Nephron progenitor cell (in vitro differentiated cells): ENCODE data around the gene MTMR2.

ENCODE experiments used
- DNase-seq: peaks from one replicate; pipeline ENCODE4 v3.0.0; 2021
- H3K27ac Mint-ChIP-seq: 2 replicates; pipeline ENCODE4 v1.8.0; 2021; ENCODE audit warnings: mild to moderate bottlenecking, moderate library complexity, mixed read lengths
- H3K27me3 Mint-ChIP-seq: 2 replicates; pipeline ENCODE4 v1.8.0; 2021; ENCODE audit warnings: mild to moderate bottlenecking, low read depth, mixed read lengths; ENCODE audit not compliant: poor library complexity
- H3K36me3 Mint-ChIP-seq: 2 replicates; pipeline ENCODE4 v1.8.0; 2021; ENCODE audit warnings: low read depth, mixed read lengths
- H3K4me1 Mint-ChIP-seq: 2 replicates; pipeline ENCODE4 v1.8.0; 2021; ENCODE audit warnings: mixed read lengths
- H3K4me3 Mint-ChIP-seq: 2 replicates; pipeline ENCODE4 v1.8.0; 2021; ENCODE audit warnings: mild to moderate bottlenecking, moderate library complexity, mixed read lengths
- H3K9me3 Mint-ChIP-seq: 2 replicates; pipeline ENCODE4 v1.8.0; 2021; ENCODE audit warnings: mild to moderate bottlenecking, moderate library complexity, mixed read lengths
- TF ChIP-seq, protein P1 (sequence below): fragments of 200-600 bp; sonication (generic); IDR thresholded peaks from 2 replicates; pipeline ENCODE4 v1.5.0; 2021; ENCODE audit warnings: antibody characterized with exemption

MTMR2 gene

DNA sequence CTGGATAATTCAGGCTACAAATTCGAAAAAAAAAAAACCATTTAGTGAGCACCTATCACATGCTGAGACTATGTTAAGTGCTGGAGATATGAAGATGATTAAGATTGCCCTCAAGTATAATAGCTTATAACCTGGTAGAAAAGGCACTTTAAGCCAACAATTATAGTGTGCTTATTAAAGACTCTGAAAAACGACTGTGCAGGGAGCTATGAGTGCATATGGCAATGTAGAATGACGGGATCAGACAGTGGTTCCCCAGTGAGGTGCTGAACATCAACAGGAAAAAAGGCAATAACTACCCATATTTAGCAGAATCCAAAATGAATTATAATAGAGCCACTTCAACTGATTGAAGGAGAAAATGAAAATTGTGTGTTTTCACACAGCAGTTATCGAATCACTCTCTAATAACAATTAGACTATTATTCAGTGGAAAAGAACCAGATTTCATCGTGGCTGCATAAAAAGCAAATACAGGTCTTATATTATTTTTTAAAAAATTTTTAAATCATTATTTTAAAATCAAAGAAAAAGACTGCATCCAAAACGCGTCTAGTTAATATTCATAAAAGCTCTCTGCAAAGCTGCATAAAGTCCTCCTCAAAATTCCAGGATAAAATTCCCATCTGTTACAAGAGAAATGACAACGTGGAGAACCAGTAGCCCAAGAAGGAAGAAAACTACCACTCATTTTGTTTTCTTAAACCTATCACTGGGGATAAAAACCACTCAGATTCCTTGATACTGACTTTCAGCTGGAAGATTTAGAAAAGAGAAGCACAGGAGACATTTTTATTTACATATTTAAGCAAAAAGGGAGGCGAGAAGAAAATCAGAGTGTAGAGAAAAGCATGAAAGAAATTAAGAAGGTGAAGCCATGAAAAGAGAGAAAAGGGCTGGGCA is 1.1 kb downstream of the MTMR2 start:
- TF ChIP-seq, protein P1, sequence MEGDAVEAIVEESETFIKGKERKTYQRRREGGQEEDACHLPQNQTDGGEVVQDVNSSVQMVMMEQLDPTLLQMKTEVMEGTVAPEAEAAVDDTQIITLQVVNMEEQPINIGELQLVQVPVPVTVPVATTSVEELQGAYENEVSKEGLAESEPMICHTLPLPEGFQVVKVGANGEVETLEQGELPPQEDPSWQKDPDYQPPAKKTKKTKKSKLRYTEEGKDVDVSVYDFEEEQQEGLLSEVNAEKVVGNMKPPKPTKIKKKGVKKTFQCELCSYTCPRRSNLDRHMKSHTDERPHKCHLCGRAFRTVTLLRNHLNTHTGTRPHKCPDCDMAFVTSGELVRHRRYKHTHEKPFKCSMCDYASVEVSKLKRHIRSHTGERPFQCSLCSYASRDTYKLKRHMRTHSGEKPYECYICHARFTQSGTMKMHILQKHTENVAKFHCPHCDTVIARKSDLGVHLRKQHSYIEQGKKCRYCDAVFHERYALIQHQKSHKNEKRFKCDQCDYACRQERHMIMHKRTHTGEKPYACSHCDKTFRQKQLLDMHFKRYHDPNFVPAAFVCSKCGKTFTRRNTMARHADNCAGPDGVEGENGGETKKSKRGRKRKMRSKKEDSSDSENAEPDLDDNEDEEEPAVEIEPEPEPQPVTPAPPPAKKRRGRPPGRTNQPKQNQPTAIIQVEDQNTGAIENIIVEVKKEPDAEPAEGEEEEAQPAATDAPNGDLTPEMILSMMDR = no peak
- no peaks in the 10 kb centered on the region for H3K9me3 Mint-ChIP-seq
- no peak for DNase-seq
- peaks cover 35% of the 10 kb centered on the region for H3K4me1 Mint-ChIP-seq
- H3K4me3 Mint-ChIP-seq = peak overlapping the region; percentile 99
- H3K36me3 Mint-ChIP-seq = no peaks in the 10 kb centered on the region
- H3K27ac Mint-ChIP-seq = peak overlapping the region; percentile 100
- H3K27me3 Mint-ChIP-seq = no peaks in the 10 kb centered on the region

DNA sequence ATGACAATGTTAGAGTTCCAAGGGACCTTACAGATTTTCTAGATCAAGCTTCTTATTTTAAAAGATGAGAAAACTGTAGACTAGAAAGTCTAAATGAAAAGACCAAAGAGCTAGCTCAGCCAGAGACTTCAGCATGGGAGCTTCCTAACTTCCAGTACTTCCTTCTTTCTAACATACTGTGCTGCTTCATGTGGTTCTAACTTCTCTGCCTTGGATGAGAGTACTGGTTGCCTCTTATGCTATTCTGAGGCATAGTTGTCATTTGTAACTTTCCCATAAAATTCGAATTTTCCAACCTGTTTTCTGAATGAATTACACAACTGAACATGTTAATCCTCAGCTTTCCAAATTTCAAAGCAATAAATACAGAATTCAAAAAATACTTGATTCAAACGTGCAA is 1.8 kb downstream of the MTMR2 start:
- TF ChIP-seq, protein P1 = no peak
- peaks cover 35% of the 10 kb centered on the region for H3K4me1 Mint-ChIP-seq
- H3K4me3 Mint-ChIP-seq = peak overlapping the region; percentile 99
- H3K36me3 Mint-ChIP-seq = peaks cover 4% of the 10 kb centered on the region
- H3K9me3 Mint-ChIP-seq = no peaks in the 10 kb centered on the region
- no peak overlapping the region for H3K27ac Mint-ChIP-seq
- no peak for DNase-seq
- H3K27me3 Mint-ChIP-seq = no peaks in the 10 kb centered on the region

DNA sequence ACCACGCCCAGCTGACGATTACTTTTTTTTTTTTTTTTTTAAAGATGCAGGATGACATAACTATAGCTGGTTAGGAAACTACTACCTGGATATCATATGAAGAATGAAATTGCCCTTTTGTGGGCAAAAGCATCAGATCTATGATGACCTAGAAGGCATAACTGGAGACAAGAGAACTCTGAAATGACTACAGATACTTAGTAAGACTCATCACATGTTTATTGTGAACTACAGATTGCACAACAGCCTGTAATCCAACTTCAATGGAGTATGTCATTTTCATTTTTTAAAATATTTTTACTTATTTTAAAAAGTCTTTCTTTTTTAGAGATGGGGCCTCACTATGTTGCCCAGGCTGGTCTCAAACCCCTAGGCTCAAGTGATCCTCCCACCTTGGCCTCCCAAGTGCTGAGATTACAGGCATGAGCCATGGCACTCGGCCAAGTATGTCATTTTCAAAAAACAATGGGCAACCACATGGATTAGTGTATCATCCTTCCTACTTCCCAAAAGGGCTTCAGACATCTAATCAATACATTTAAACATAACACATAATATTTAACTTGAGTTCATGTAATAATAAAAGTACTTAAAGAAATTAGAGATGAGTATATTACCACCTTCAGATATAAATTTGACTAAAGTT is 3.3 kb downstream of the MTMR2 start:
- Mint-ChIP-seq H3K27me3 (no peaks in the 10 kb centered on the region), H3K4me1 (peaks cover 35% of the 10 kb centered on the region), H3K27ac (no peak overlapping the region), H3K9me3 (no peaks in the 10 kb centered on the region), H3K36me3 (peaks cover 4% of the 10 kb centered on the region), H3K4me3 (no peak overlapping the region)
- no peak for DNase-seq
- TF ChIP-seq, protein P1 = no peak

DNA sequence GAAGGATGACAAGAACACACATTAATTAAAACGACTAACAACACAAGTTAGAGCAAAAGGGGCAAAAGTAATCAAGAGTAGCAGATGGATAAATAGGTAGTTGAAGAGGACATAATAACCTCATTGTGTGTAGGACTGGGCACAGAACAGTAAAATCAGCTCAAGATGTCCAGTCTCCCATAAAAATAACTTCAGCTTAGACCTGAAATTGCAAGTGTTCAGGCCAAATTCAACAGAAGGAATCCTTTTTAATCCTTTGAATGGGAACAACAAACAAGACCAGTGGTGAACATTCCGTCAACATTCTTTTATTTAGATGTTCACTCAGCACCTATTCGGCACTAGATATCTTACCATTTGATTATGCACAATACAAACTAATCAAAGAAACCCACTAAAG is 4.4 kb downstream of the MTMR2 start:
- Mint-ChIP-seq H3K4me3 (no peak overlapping the region), H3K36me3 (peaks cover 4% of the 10 kb centered on the region), H3K27me3 (no peaks in the 10 kb centered on the region), H3K9me3 (no peaks in the 10 kb centered on the region), H3K4me1 (peaks cover 25% of the 10 kb centered on the region), H3K27ac (no peak overlapping the region)
- TF ChIP-seq, protein P1 = no peak
- DNase-seq = no peak

DNA sequence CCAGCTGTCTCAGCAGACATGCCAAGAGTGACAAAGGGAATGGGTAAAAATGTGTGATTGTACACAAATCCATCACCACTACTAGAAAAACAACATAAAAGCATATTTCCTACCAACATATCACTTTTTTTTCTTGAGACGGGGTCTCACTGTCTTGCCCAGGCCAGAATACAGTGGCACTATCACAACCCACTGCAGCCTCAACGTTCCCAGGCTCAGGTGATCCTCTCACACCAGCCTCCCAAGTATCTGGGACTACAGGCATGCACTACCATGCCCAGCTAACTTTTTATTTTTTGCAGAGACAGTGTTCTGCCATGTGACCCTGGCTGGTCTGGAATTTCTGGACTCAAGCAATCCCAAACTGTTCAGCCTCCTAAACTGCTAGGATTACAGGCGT is 5.2 kb downstream of the MTMR2 start:
- H3K9me3 Mint-ChIP-seq = no peaks in the 10 kb centered on the region
- no peak overlapping the region for H3K27ac Mint-ChIP-seq
- H3K36me3 Mint-ChIP-seq = peaks cover 4% of the 10 kb centered on the region
- TF ChIP-seq, protein P1 = no peak
- no peak for DNase-seq
- H3K4me1 Mint-ChIP-seq = peaks cover 19% of the 10 kb centered on the region
- no peaks in the 10 kb centered on the region for H3K27me3 Mint-ChIP-seq
- H3K4me3 Mint-ChIP-seq = no peak overlapping the region
